HepG2 (cell line): Measurements from ENCODE around the gene ARHGEF40. TPM values are rescaled to one million over a fixed set of nuclear protein-coding genes. Genes with fewer than 3 reads are reported as not detected.

Source experiments
- BHLHE40 ChIP-seq: IDR thresholded peaks from 2 replicates; pipeline ENCODE4 v1.6.1; 2011; ENCODE audit warnings: low read length, improper control_type of control experiment
- FOXK1 ChIP-seq: sonication (generic); formaldehyde crosslinking; IDR thresholded peaks from 2 replicates; pipeline ENCODE4 v1.4.0; 2020; ENCODE audit warnings: low read depth, missing genetic modification reagents, borderline replicate concordance
- FOXO1 ChIP-seq: sonication (generic); formaldehyde crosslinking; IDR thresholded peaks from 2 replicates; pipeline ENCODE4 v1.4.0; 2020; ENCODE audit warnings: missing genetic modification reagents
- HDAC2 ChIP-seq: sonication (generic); formaldehyde crosslinking; IDR thresholded peaks from 2 replicates; pipeline ENCODE4 v1.4.0; 2020; ENCODE audit warnings: missing genetic modification reagents
- MAZ ChIP-seq, 2 experiments: sonication (generic) in 1 of 2; formaldehyde crosslinking in 1 of 2; IDR thresholded peaks; 2 replicates each; pipeline versions ENCODE4 v1.5.0 to v1.6.1; 2012 to 2020; ENCODE audit warnings: low read depth in 2 of 2, mild to moderate bottlenecking in 2 of 2, borderline replicate concordance in 1 of 2, improper control_type of control experiment in 1 of 2, low read length in 1 of 2, missing genetic modification reagents in 1 of 2, moderate library complexity in 1 of 2
- PCBP1 ChIP-seq: fragments of 200-400 bp; formaldehyde crosslinking; IDR thresholded peaks from 2 replicates; pipeline ENCODE4 v1.6.1; 2017; ENCODE audit warnings: mild to moderate bottlenecking, low read depth, low read length, borderline replicate concordance
- PHF21A ChIP-seq: sonication (generic); formaldehyde crosslinking; IDR thresholded peaks from 2 replicates; pipeline ENCODE4 v1.5.0; 2020; ENCODE audit warnings: mild to moderate bottlenecking, missing genetic modification reagents
- RXRB ChIP-seq: IDR thresholded peaks from 2 replicates; pipeline ENCODE4 v1.6.1; 2016; ENCODE audit warnings: borderline replicate concordance, missing genetic modification reagents, missing compliant biosample characterization
- SOX13 ChIP-seq, 3 experiments: fragments of 450-650 bp in 1 of 3; sonication (generic) in 1 of 3; formaldehyde crosslinking in 1 of 3; IDR thresholded peaks in 2 of 3; conservative IDR thresholded peaks in 1 of 3; 2 replicates each; pipeline versions ENCODE4 v1.5.0 to v1.6.1; 2016 to 2020; ENCODE audit warnings: antibody characterized with exemption in 1 of 3, mild to moderate bottlenecking in 1 of 3, missing compliant biosample characterization in 1 of 3, missing genetic modification reagents in 1 of 3, moderate library complexity in 1 of 3
- SP1 ChIP-seq, 2 experiments: fragments of 450-650 bp in 1 of 2; sonication (generic) in 1 of 2; formaldehyde crosslinking in 1 of 2; IDR thresholded peaks; 2 replicates each; pipeline versions ENCODE4 v1.4.0 to v1.6.1; 2016 to 2020; ENCODE audit warnings: missing genetic modification reagents in 1 of 2
- SRSF1 ChIP-seq: fragments of 200-400 bp; formaldehyde crosslinking; optimal IDR thresholded peaks from 2 replicates; pipeline ENCODE3; 2017; ENCODE audit warnings: mild to moderate bottlenecking, low read depth, low read length, moderate library complexity
- TP53 ChIP-seq: sonication (generic); formaldehyde crosslinking; conservative IDR thresholded peaks from 2 replicates; pipeline ENCODE4 v1.4.0; 2020; ENCODE audit warnings: missing genetic modification reagents
- TRIM24 ChIP-seq: sonication (generic); formaldehyde crosslinking; IDR thresholded peaks from 2 replicates; pipeline ENCODE4 v1.8.0; 2022; ENCODE audit warnings: mild to moderate bottlenecking, missing genetic modification reagents
- ZC3H13 ChIP-seq: sonication (generic); formaldehyde crosslinking; IDR thresholded peaks from 2 replicates; pipeline ENCODE4 v1.8.1; 2023; ENCODE audit warnings: mild to moderate bottlenecking, missing genetic modification reagents, moderate library complexity
- ZNF20 ChIP-seq: sonication (generic); formaldehyde crosslinking; IDR thresholded peaks from 2 replicates; pipeline ENCODE4 v1.4.0; 2020; ENCODE audit warnings: mild to moderate bottlenecking, moderate library complexity, missing genetic modification reagents
- ZNF225 ChIP-seq: sonication (generic); formaldehyde crosslinking; IDR thresholded peaks from 2 replicates; pipeline ENCODE4 v1.4.0; 2020; ENCODE audit warnings: mild to moderate bottlenecking, missing genetic modification reagents
- ZNF543 ChIP-seq: sonication (generic); formaldehyde crosslinking; IDR thresholded peaks from 2 replicates; pipeline ENCODE4 v1.4.0; 2020; ENCODE audit warnings: mild to moderate bottlenecking, missing genetic modification reagents
- ZNF552 ChIP-seq: sonication (generic); formaldehyde crosslinking; IDR thresholded peaks from 2 replicates; pipeline ENCODE4 v1.9.0; 2022; ENCODE audit warnings: missing genetic modification reagents, mild to moderate bottlenecking, borderline replicate concordance
- ZNF720 ChIP-seq: sonication (generic); formaldehyde crosslinking; IDR thresholded peaks from 2 replicates; pipeline ENCODE4 v1.4.0; 2020; ENCODE audit warnings: missing genetic modification reagents
- polyA plus RNA-seq, 8 experiments: library from polyadenylated mRNA; depleted of rRNA in 3 of 8; stranded (reverse) in 7 of 8; unstranded in 1 of 8; fragments of >200 nt; fragmentation: Illumina TruSeq in 4 of 8; extraction: Trizol in 4 of 8; gene quantifications; 2 replicates each; pipeline versions ENCODE4 v1.2.1 to v1.2.3, GENCODE V29; 2011 to 2016; ENCODE audit warnings: low read depth in 4 of 8, missing spikeins in 1 of 8, mixed read lengths in 1 of 8; ENCODE audit not compliant: insufficient read depth in 1 of 8
- total RNA-seq, 5 experiments: library from RNA; depleted of rRNA; stranded (reverse); fragments of >200 nt; fragmentation: Illumina TruSeq; extraction: Trizol; gene quantifications; 2 replicates each; pipeline ENCODE4 v1.2.3, GENCODE V29; 2016; ENCODE audit warnings: low read depth in 1 of 5
- TF ChIP-seq, protein P1 (sequence below): sonication (generic); formaldehyde crosslinking; IDR thresholded peaks from 2 replicates; pipeline ENCODE4 v1.8.0; 2023; ENCODE audit warnings: mild to moderate bottlenecking, missing genetic modification reagents
- TF ChIP-seq, protein P2 (sequence below): sonication (generic); formaldehyde crosslinking; IDR thresholded peaks from 2 replicates; pipeline ENCODE4 v1.5.0; 2020; ENCODE audit warnings: mild to moderate bottlenecking, missing genetic modification reagents
- TF ChIP-seq, protein P3 (sequence below): sonication (generic); IDR thresholded peaks from 2 replicates; pipeline ENCODE4 v1.6.1; 2016; ENCODE audit warnings: low read depth, borderline replicate concordance

ARHGEF40 gene
- total and polyA plus RNA-seq, 2 of the 13 experiments (the other 11 are each of a cell fraction or from before 2014, with no cell fraction given), result 28.1 to 78.1 TPM

DNA sequence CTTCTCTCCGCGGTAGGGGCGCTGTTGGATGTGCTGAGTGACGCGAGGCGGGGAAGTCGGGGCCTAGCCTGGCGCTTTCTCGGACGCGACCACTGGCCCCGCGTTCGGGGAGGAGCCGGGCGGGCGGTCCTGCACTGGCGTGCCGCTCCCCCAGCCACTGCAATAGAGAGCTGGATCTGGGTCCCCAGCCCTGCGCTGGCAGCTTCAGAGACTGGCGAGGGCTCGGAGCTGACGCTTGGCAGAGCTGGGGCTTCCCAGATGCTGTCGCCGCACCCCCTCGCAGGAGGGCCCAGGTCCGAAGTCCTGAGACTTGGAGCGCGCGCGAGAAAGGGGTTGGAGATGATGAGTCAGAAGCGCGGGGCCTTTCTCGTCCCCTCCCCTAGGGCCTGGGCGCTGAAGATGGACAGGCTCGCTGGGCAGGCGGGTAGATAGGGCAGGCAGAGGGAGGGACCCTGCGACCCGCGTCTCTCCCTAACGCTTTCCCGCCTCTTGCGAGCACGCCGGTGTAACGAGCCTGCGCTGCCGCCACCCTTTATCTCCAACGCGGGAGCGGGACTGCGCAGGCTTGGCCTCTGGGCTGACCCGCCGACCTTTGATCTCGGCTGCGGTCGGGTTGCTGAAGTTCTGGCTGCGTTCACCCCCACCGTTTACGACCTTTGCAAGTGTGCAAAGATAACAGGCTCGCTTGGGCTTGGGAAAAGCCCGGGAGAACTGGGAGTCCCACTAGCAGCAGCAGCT, 33.8 kb downstream of the ARHGEF40 start (continued):
- TF ChIP-seq PCBP1, result peak; percentile 100
- TF ChIP-seq PHF21A (CRISPR knock-in tag), result peak; percentile 98
- TF ChIP-seq, protein P1, sequence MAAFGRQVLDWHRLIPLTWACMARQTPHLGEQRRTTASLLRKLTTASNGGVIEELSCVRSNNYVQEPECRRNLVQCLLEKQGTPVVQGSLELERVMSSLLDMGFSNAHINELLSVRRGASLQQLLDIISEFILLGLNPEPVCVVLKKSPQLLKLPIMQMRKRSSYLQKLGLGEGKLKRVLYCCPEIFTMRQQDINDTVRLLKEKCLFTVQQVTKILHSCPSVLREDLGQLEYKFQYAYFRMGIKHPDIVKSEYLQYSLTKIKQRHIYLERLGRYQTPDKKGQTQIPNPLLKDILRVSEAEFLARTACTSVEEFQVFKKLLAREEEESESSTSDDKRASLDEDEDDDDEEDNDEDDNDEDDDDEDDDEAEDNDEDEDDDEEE, result peak; percentile 98
- TF ChIP-seq BHLHE40, result peak; percentile 96
- TF ChIP-seq HDAC2 (CRISPR knock-in tag), result peak; percentile 81
- peak; percentile 55 for TF ChIP-seq TP53 (CRISPR knock-in tag)
- no peak for TF ChIP-seq ZNF720 (CRISPR knock-in tag)
- TF ChIP-seq SOX13 (IDR thresholded peaks at IDR 0.05), result peak; percentile 36; the same call in 1 of the 2 replicates
- TF ChIP-seq SOX13 (CRISPR knock-in tag; conservative IDR thresholded peaks at IDR 0.05 in 1 of 2, IDR thresholded peaks at IDR 0.05 in 1 of 2), result peak in 1 of 2 experiments; percentile 66; a peak in 3 of 4 replicates
- peak; percentile 96 for TF ChIP-seq ZC3H13 (CRISPR knock-in tag)
- no peak for TF ChIP-seq SP1 (IDR thresholded peaks at IDR 0.05)
- TF ChIP-seq SP1 (CRISPR knock-in tag; IDR thresholded peaks at IDR 0.05), result peak; percentile 80
- TF ChIP-seq TRIM24 (CRISPR knock-in tag), result no peak
- TF ChIP-seq, protein P2, sequence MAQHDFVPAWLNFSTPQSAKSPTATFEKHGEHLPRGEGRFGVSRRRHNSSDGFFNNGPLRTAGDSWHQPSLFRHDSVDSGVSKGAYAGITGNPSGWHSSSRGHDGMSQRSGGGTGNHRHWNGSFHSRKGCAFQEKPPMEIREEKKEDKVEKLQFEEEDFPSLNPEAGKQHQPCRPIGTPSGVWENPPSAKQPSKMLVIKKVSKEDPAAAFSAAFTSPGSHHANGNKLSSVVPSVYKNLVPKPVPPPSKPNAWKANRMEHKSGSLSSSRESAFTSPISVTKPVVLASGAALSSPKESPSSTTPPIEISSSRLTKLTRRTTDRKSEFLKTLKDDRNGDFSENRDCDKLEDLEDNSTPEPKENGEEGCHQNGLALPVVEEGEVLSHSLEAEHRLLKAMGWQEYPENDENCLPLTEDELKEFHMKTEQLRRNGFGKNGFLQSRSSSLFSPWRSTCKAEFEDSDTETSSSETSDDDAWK (CRISPR knock-in tag), result no peak
- TF ChIP-seq FOXO1, result peak; percentile 26
- TF ChIP-seq ZNF225 (CRISPR knock-in tag), result peak; percentile 90; the same call in 1 of the 2 replicates
- TF ChIP-seq, protein P3, sequence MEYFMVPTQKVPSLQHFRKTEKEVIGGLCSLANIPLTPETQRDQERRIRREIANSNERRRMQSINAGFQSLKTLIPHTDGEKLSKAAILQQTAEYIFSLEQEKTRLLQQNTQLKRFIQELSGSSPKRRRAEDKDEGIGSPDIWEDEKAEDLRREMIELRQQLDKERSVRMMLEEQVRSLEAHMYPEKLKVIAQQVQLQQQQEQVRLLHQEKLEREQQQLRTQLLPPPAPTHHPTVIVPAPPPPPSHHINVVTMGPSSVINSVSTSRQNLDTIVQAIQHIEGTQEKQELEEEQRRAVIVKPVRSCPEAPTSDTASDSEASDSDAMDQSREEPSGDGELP, result no peak; the same call in 1 of the 2 replicates
- TF ChIP-seq FOXK1, result peak; percentile 95
- peak; percentile 97; the same call in 1 of the 2 replicates for TF ChIP-seq ZNF552 (CRISPR knock-in tag)
- TF ChIP-seq ZNF20 (CRISPR knock-in tag), result peak; percentile 96
- peak; percentile 78 for TF ChIP-seq SRSF1
- TF ChIP-seq MAZ (IDR thresholded peaks at IDR 0.05; ENCODE audit: borderline replicate concordance, low read depth, low read length), result peak; percentile 74
- peak; percentile 99 for TF ChIP-seq MAZ (CRISPR knock-in tag; IDR thresholded peaks at IDR 0.05; ENCODE audit: low read depth)
- peak; percentile 77 for TF ChIP-seq RXRB (CRISPR knock-in tag)
- TF ChIP-seq ZNF543 (CRISPR knock-in tag), result peak; percentile 99
